T-helper 9 cell (primary cell): ENCODE data around the gene SAFB.

ENCODE experiments used
- DNase-seq: peaks from one replicate; pipeline ENCODE4 v3.0.0-alpha.2; 2020

The SAFB gene

GRCh38 chr19:5671600-5671999, 48.7 kb downstream of the SAFB start:
- DNase-seq: no peak

DNA sequence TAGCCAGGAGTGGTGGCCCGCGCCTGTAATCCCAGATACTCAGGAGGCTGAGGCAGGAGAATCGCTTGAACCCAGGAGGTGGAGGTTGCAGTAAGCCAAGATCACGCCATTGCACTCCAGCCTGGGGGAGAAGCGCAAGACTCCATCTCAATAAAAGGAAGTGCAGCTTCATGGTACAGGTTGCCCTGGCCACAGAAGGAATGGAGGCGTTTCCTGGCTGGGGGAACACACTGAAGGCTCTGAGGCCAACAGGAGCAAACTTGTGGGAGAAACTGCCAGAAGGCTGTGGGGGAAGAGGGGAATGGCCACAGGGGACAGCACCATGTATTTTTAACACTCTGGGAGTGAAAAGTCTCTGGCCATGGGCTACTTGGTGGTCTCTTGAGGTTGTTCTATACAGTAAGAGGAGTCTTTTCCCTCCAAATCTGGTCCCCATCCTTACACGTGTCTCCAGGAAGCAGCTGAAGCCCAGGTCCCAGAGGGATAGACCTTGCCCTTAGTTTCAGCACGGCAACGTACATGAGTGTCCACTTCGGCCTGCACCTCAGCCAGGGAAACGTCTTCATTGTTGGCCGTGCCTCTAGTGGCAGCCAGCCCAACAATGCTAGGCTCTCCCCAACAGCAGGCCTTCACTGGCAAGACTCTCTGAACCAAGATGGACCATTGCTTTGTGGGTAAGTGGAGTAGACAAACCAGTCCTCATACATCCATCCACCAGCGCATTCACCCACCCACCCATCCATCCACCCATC, 50.0 kb downstream of the SAFB start:
- DNase-seq: no peak

DNA sequence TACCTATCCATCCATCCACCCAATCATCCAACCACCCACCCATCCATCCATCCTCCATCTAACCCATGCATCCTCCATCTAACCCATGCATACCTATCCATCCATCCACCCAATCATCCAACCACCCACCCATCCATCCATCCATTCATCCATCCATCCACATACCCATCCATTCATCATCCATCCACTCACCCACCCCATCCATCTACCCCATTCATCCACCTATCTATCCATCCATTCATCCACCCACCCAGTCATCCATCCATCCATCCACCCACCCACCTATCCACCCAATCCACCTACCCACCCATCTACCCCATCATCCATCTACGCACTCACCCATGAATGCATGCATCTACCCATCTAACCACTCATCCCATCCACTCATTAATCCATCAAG, 50.9 kb downstream of the SAFB start:
- DNase-seq: no peak

DNA sequence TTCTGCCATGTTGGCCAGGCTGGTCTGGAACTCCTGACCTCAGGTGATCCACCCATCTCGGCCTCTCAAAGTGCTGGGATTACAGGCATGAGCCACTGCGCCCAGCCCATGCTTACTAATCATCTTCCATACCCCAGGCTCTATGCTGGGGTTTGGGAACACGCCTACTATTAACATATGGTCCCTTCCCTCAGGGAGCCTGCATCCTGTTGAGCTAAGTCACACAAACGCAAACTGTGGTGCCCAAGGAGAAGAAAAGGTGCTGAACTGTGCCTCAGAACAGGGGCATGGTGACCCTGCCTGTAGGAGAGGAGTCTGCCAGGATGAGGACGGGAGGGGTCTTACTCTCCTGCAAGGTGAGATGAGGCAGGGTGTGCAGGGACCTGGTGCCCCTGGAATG, 51.8 kb downstream of the SAFB start:
- no peak for DNase-seq

- DNase-seq: no peak
These were observed 53.4 kb downstream of the SAFB start for GRCh38 chr19:5676105-5676771.

DNA sequence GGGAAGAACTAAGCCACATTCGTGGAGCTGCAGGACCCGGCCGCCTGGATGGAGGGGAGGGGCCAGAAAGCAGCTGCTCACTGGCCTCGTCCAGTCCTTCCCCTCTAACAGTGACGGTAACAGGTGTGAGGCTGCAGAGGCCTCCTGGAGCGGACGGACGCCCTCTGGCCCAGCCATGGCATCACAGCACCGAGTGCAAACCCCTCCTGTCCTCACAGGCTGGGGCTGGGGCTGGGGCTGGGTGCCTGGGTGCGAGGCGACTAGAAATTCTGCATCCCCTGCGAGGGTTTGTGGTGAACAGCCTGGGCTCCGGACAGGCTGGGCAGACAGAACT, 53.9 kb downstream of the SAFB start:
- no peak for DNase-seq

GRCh38 chr19:5677136-5677535, 54.3 kb downstream of the SAFB start:
- DNase-seq: no peak

DNA sequence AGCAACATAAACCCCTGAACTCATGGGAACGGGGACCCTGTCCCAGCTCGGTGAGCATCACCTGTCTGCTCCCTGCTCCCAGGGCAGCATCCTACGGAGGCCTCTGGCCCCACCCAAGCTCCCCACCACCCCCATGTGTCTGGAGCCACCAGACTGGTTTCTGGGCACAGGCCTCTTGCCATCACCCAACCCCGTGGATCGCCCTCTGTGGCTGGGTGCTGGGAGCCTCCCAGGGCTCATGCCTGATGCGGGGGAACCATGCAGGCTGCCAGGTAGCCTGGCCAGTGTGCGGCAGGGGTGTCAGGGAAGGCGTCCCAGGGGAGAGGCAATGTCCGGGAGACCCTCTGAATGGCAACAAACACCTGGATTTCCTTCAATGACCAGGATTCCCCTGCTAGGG, 54.7 kb downstream of the SAFB start:
- DNase-seq: no peak

- DNase-seq: no peak
These were observed 55.3 kb downstream of the SAFB start for GRCh38 chr19:5678071-5678718.

GRCh38 chr19:5679289-5680083, 56.6 kb downstream of the SAFB start:
- DNase-seq: no peak

DNA sequence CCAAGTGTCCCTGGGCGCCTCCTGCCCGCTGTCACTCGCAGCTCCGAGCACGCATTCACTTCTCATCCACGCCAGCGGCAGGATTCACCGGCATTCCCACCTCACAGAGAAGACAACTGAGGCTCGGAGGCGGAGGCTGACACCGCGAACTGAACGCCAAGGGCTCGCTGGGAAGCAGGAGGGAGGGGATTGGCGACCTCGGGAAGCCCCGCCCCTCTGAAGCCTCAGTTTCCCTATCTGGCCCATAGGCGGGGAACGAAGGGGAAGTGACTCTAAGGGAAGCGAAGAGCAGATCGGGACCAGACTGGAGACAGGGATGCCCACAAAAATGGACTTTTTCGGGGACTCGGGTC, 57.2 kb downstream of the SAFB start:
- no peak for DNase-seq

DNA sequence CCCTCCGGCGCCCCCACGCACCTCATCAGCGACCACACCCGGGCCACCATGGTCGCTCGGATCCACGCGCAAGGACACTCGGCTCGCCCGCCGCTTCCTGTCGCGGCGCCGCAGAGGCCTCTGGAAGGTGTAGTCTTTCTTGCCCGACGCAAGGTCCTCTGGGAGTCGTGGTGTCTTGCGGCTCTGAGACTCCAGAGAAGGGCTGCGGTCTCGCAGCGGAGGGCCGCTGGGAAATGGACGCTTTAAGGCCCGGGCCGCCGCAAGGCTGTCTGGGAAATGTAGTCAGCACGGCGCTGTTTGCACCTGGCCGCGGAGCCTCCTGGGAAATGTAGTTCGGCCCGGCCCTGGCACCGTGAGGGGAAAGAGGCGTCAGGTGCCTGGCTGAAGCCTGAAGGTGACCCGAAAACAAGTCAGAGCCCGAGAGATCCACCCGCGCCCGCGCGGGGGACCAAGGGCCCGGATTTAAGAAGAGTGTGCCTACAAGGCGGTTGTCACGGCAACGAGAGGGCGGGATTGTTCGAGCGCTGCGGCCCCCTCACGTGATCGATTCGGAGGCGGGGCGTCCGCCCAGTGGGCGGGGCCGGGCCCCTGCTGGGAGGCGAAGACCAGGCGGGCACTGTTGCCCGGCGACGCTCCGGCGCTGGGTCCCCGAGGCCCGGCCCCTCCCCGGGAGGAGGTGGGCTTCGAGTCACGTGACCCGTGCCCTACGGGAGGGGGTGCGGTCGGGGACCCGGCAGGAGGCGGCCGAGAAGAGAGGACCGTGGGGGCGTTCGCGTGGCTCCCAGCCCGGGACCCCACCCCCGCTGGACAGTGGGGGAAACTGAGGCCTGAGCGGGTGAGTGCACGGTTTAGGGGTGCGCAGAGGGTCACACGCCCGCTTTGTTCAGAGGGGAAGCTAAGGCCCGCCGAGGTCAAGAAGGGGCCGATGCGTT, 57.8 kb downstream of the SAFB start, which contains the start of the genes HSD11B1L and MICOS13:
Gene HSD11B1L, plus strand, starts transcription at position 591 of the 932 bp plus-strand sequence. CDS start 3,806 bp downstream, outside the sequence.
Gene MICOS13, minus strand, starts transcription at position 80 of the 932 bp plus-strand sequence. Its CDS starts 30 bp downstream, at position 50.
- DNase-seq: peak; percentile 95

GRCh38 chr19:5681391-5682106, 58.7 kb downstream of the SAFB start:
- no peak for DNase-seq

- DNase-seq: no peak
These were observed 59.2 kb downstream of the SAFB start for GRCh38 chr19:5682107-5682482.

GRCh38 chr19:5683177-5683886, 60.4 kb downstream of the SAFB start:
- DNase-seq: no peak

- DNase-seq: no peak
These were observed 62.0 kb downstream of the SAFB start for GRCh38 chr19:5684694-5685430.

DNA sequence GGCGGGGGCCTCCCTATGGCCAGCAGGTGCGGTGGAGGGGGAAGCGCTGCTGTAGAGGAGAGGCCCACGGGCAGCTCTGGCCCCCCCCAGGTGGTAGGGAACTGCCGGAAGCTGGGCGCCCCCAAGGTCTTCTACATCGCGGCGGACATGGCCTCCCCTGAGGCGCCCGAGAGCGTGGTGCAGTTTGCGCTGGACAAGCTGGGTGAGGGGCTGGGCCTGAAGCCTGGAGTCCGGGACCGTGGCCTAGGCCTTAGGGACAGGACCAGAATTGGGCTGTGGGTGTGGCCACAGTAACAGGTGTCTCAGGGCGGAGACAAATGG, 63.4 kb downstream of the SAFB start:
- DNase-seq: no peak

DNA sequence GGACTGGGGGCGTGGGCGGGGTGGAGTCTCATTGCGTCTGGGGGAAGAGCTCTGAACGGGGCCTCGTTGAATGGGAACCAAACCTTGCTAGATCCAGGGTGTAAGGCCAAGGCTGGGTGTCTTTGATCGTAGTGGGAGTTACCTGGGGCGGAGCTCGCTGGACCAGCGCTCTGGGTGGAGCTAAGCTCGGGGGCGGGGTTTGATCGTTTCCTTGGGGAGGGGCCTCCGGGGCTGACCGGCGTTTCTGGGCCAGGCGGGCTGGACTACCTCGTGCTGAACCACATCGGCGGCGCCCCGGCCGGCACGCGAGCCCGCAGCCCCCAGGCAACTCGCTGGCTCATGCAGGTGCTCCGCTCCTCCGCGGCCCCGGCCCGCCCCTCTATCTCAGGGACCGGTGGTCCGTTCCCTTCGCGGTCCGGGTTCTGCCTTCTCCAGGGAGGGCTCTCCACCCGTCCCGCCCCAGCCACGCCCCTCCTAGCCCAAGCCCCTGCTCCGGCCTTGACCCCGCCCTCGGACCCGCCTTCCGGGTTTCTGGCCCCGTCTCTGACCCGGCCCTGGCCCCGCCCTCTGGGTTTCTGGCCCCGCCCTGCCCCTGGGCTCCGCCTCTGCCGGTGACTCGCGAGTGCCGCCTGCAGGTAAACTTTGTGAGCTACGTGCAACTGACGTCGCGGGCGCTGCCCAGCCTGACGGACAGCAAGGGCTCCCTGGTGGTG, 63.9 kb downstream of the SAFB start:
- peak; percentile 96 for DNase-seq
